HEK293 (cell line): ENCODE results near the gene COG1.

Experiments
- CTCF ChIA-PET: fragments of 350-600 bp; formaldehyde crosslinking; extraction: SDS; loops from one replicate; lab custom pipeline; 2021; ENCODE audit warnings: antibody characterized with exemption; lab: Yijun Ruan, JAX
- POLR2A ChIA-PET: fragments of 300-600 bp; formaldehyde crosslinking; extraction: SDS; loops from one replicate; lab custom pipeline; 2020; ENCODE audit warnings: antibody characterized with exemption, inconsistent platforms; lab: Yijun Ruan, JAX
- H3K27ac ChIP-seq: fragments of 200-500 bp; sonication (Bioruptor generic); 2 replicates; pipeline ENCODE4 v1.5.1; 2014; ENCODE audit warnings: low read depth, low read length, control low read depth, inconsistent platforms; ENCODE audit errors: extremely low read depth
- H3K36me3 ChIP-seq, 2 experiments: fragments of 200-500 bp in 1 of 2; sonication (Bioruptor generic) in 1 of 2; 1 replicate in 1 of 2; 2 replicates in 1 of 2; pipeline ENCODE4 v1.5.1; 2014 to 2017; ENCODE audit warnings: inconsistent platforms in 2 of 2, low read length in 2 of 2; ENCODE audit not compliant: control insufficient read depth in 2 of 2, insufficient read depth in 1 of 2
- H3K4me1 ChIP-seq: fragments of 200-500 bp; sonication (Bioruptor generic); 2 replicates; pipeline ENCODE4 v1.5.1; 2014; ENCODE audit warnings: mild to moderate bottlenecking, low read length, inconsistent platforms; ENCODE audit not compliant: control insufficient read depth, insufficient read depth
- H3K4me3 ChIP-seq: 2 replicates; pipeline ENCODE4 v1.5.1; 2011; ENCODE audit warnings: low read depth, mild to moderate bottlenecking, control low read depth, low read length, moderate library complexity
- H3K9me3 ChIP-seq: fragments of 200-500 bp; sonication (Bioruptor generic); 2 replicates; pipeline ENCODE4 v1.5.1; 2014; ENCODE audit warnings: low read depth, low read length, inconsistent platforms; ENCODE audit not compliant: control insufficient read depth, insufficient read depth
- CTCF ChIP-seq: fragments of 450-650 bp; formaldehyde crosslinking; IDR thresholded peaks from 2 replicates; pipeline ENCODE4 v1.5.1; 2016; ENCODE audit warnings: missing biosample characterization, missing genetic modification characterization
- FEZF1 ChIP-seq: fragments of 450-650 bp; formaldehyde crosslinking; IDR thresholded peaks from 2 replicates; pipeline ENCODE4 v1.5.1; 2016; ENCODE audit warnings: missing biosample characterization, missing genetic modification characterization
- SETDB1 ChIP-seq: IDR thresholded peaks from one replicate; pipeline ENCODE4 v1.6.1; 2017; ENCODE audit warnings: mild to moderate bottlenecking, low read length, moderate library complexity, mixed read lengths; ENCODE audit not compliant: insufficient read length
- SP2 ChIP-seq: fragments of 450-650 bp; formaldehyde crosslinking; IDR thresholded peaks from 2 replicates; pipeline ENCODE4 v1.5.1; 2016; ENCODE audit warnings: missing biosample characterization, missing genetic modification characterization
- ZIC2 ChIP-seq: fragments of 450-650 bp; formaldehyde crosslinking; IDR thresholded peaks from 2 replicates; pipeline ENCODE4 v1.5.1; 2016; ENCODE audit warnings: missing biosample characterization, missing genetic modification characterization
- ZNF16 ChIP-seq: fragments of 450-650 bp; formaldehyde crosslinking; IDR thresholded peaks from 2 replicates; pipeline ENCODE4 v1.5.1; 2016; ENCODE audit warnings: low read depth, missing biosample characterization, missing genetic modification characterization
- ZNF19 ChIP-seq: fragments of 450-650 bp; formaldehyde crosslinking; IDR thresholded peaks from 2 replicates; pipeline ENCODE4; 2016; ENCODE audit warnings: missing biosample characterization, missing genetic modification characterization, low read depth
- ZNF354C ChIP-seq: fragments of 450-650 bp; formaldehyde crosslinking; IDR thresholded peaks from 2 replicates; pipeline ENCODE4 v1.5.1; 2016; ENCODE audit warnings: missing biosample characterization, missing genetic modification characterization, low read depth, borderline replicate concordance
- ZNF394 ChIP-seq: fragments of 450-650 bp; formaldehyde crosslinking; IDR thresholded peaks from 2 replicates; pipeline ENCODE4 v1.5.1; 2016; ENCODE audit warnings: missing biosample characterization, missing genetic modification characterization, mild to moderate bottlenecking, moderate library complexity, borderline replicate concordance
- ZNF423 ChIP-seq: fragments of 450-650 bp; formaldehyde crosslinking; IDR thresholded peaks from 2 replicates; pipeline ENCODE4 v1.5.1; 2016; ENCODE audit warnings: missing biosample characterization, missing genetic modification characterization
- ZNF488 ChIP-seq: fragments of 450-650 bp; formaldehyde crosslinking; IDR thresholded peaks from 2 replicates; pipeline ENCODE4 v1.5.1; 2016; ENCODE audit warnings: missing biosample characterization, missing genetic modification characterization
- ZNF549 ChIP-seq: fragments of 450-650 bp; IDR thresholded peaks from 2 replicates; pipeline ENCODE4 v1.5.1; 2018; ENCODE audit warnings: missing biosample characterization, missing genetic modification characterization, mild to moderate bottlenecking, inconsistent platforms, moderate library complexity
- ZNF596 ChIP-seq: fragments of 450-650 bp; IDR thresholded peaks from 2 replicates; pipeline ENCODE4 v1.5.0; 2018; ENCODE audit warnings: missing biosample characterization, mild to moderate bottlenecking, missing genetic modification characterization, moderate library complexity
- ZNF623 ChIP-seq: fragments of 450-650 bp; formaldehyde crosslinking; IDR thresholded peaks from 2 replicates; pipeline ENCODE4 v1.5.1; 2016; ENCODE audit warnings: missing biosample characterization, missing genetic modification characterization
- ZNF629 ChIP-seq: fragments of 450-650 bp; formaldehyde crosslinking; IDR thresholded peaks from 2 replicates; pipeline ENCODE4 v1.5.1; 2017; ENCODE audit warnings: missing biosample characterization, missing genetic modification characterization
- ZNF654 ChIP-seq: fragments of 450-650 bp; formaldehyde crosslinking; IDR thresholded peaks from 2 replicates; pipeline ENCODE4 v1.5.1; 2016; ENCODE audit warnings: low read depth, missing biosample characterization, missing genetic modification characterization
- ZNF658 ChIP-seq: fragments of 450-650 bp; formaldehyde crosslinking; IDR thresholded peaks from 2 replicates; pipeline ENCODE4; 2016; ENCODE audit warnings: missing biosample characterization, missing genetic modification characterization
- ZNF660 ChIP-seq: fragments of 450-650 bp; IDR thresholded peaks from 2 replicates; pipeline ENCODE4 v1.5.1; 2018; ENCODE audit warnings: missing biosample characterization, mild to moderate bottlenecking, missing genetic modification characterization
- ZNF747 ChIP-seq: fragments of 450-650 bp; formaldehyde crosslinking; IDR thresholded peaks from 2 replicates; pipeline ENCODE4 v1.5.1; 2016; ENCODE audit warnings: missing biosample characterization, missing genetic modification characterization
- ZNF837 ChIP-seq: fragments of 450-650 bp; formaldehyde crosslinking; IDR thresholded peaks from 2 replicates; pipeline ENCODE4 v1.5.1; 2016; ENCODE audit warnings: missing biosample characterization, missing genetic modification characterization
- TF ChIP-seq, protein P1 (sequence below): fragments of 450-650 bp; formaldehyde crosslinking; IDR thresholded peaks from 2 replicates; pipeline ENCODE4 v1.5.1; 2016; ENCODE audit warnings: missing biosample characterization, missing genetic modification characterization, borderline replicate concordance
- TF ChIP-seq, protein P2 (sequence below): fragments of 450-650 bp; formaldehyde crosslinking; IDR thresholded peaks from 2 replicates; pipeline ENCODE4 v1.5.1; 2017; ENCODE audit warnings: missing biosample characterization, missing genetic modification characterization

The COG1 gene

GRCh38 chr17:73200476-73200875 lies 7.6 kb downstream of the COG1 start:
- peaks cover 54 to 96% of the 10 kb centered on the region in 2 experiments for H3K36me3 ChIP-seq
- ChIA-PET POLR2A (interaction anchor here (1.4 kb wide), 1 partner anchor 22 kb away, joined by 3 read pairs; no protein-coding TSS in a partner anchor), CTCF (interaction anchor here (1.6 kb wide), 1 partner anchor 9 kb away, joined by 8 read pairs; the partner anchor contains the start of gene COG1)
- no peak for TF ChIP-seq SETDB1
- TF ChIP-seq ZNF629 (tag by site-specific recombination) = no peak
- no peaks in the 10 kb centered on the region; the same call in 1 of the 2 replicates for H3K4me1 ChIP-seq
- no peaks in the 10 kb centered on the region for H3K9me3 ChIP-seq
- H3K27ac ChIP-seq = no peak overlapping the region
- no peak overlapping the region for H3K4me3 ChIP-seq

DNA sequence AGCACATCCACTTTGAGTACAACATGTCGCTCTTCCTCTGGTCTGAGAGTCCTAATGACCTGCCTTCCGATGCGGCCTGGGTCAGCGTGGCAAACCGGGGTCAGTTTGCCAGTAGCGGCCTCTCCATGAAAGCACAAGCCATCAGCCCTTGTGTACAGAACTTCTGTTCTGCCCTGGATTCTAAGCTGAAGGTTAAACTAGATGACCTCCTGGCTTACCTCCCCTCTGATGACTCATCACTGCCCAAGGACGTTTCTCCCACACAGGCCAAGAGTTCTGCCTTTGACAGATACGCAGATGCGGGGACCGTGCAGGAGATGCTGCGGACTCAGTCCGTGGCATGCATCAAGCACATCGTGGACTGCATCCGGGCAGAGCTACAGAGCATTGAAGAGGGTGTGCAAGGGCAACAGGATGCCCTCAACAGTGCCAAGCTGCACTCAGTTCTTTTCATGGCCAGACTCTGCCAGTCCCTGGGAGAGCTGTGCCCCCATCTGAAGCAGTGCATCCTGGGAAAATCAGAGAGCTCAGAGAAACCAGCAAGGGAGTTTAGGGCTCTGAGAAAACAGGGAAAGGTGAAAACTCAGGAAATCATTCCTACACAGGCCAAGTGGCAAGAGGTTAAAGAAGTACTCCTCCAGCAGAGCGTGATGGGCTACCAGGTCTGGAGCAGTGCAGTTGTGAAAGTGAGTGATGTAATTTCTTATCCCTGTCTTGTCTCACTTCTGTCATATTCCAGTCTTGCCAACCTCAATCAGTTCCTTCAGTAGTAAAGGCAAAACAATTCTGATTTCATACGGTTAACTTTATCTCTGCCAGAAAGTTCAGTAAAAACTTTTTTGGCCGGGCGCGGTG lies 8.6 kb downstream of the COG1 start:
- TF ChIP-seq ZNF654 (tag by site-specific recombination) (no peak), ZNF747 (tag by site-specific recombination) (no peak), ZNF394 (tag by site-specific recombination) (no peak), ZNF423 (tag by site-specific recombination) (no peak), ZIC2 (tag by site-specific recombination) (no peak), ZNF488 (tag by site-specific recombination) (no peak), ZNF660 (no peak)
- TF ChIP-seq, protein P1, sequence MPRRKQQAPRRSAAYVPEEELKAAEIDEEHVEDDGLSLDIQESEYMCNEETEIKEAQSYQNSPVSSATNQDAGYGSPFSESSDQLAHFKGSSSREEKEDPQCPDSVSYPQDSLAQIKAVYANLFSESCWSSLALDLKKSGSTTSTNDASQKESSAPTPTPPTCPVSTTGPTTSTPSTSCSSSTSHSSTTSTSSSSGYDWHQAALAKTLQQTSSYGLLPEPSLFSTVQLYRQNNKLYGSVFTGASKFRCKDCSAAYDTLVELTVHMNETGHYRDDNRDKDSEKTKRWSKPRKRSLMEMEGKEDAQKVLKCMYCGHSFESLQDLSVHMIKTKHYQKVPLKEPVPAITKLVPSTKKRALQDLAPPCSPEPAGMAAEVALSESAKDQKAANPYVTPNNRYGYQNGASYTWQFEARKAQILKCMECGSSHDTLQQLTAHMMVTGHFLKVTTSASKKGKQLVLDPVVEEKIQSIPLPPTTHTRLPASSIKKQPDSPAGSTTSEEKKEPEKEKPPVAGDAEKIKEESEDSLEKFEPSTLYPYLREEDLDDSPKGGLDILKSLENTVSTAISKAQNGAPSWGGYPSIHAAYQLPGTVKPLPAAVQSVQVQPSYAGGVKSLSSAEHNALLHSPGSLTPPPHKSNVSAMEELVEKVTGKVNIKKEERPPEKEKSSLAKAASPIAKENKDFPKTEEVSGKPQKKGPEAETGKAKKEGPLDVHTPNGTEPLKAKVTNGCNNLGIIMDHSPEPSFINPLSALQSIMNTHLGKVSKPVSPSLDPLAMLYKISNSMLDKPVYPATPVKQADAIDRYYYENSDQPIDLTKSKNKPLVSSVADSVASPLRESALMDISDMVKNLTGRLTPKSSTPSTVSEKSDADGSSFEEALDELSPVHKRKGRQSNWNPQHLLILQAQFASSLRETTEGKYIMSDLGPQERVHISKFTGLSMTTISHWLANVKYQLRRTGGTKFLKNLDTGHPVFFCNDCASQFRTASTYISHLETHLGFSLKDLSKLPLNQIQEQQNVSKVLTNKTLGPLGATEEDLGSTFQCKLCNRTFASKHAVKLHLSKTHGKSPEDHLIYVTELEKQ (tag by site-specific recombination) = no peak
- TF ChIP-seq, protein P2, sequence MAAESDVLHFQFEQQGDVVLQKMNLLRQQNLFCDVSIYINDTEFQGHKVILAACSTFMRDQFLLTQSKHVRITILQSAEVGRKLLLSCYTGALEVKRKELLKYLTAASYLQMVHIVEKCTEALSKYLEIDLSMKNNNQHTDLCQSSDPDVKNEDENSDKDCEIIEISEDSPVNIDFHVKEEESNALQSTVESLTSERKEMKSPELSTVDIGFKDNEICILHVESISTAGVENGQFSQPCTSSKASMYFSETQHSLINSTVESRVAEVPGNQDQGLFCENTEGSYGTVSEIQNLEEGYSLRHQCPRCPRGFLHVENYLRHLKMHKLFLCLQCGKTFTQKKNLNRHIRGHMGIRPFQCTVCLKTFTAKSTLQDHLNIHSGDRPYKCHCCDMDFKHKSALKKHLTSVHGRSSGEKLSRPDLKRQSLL (tag by site-specific recombination) = no peak
- TF ChIP-seq, all 188 proteins: peak for 0
- no peaks in the 10 kb centered on the region; the same call in 1 of the 2 replicates for H3K4me1 ChIP-seq
- H3K36me3 ChIP-seq = peaks cover 63 to 100% of the 10 kb centered on the region in 2 experiments
- POLR2A ChIA-PET = interaction anchor here (1.4 kb wide), 1 partner anchor 21 kb away, joined by 3 read pairs; no protein-coding TSS in a partner anchor
- no peaks in the 10 kb centered on the region for H3K9me3 ChIP-seq
- H3K4me3 ChIP-seq = no peak overlapping the region
- CTCF ChIA-PET = interaction anchor here (0.8 to 1.6 kb wide), 4 partner anchors 10 to 474 kb away, joined by 3 to 8 read pairs (median 6); partner anchors contain the start of gene COG1
- no peak overlapping the region for H3K27ac ChIP-seq

DNA sequence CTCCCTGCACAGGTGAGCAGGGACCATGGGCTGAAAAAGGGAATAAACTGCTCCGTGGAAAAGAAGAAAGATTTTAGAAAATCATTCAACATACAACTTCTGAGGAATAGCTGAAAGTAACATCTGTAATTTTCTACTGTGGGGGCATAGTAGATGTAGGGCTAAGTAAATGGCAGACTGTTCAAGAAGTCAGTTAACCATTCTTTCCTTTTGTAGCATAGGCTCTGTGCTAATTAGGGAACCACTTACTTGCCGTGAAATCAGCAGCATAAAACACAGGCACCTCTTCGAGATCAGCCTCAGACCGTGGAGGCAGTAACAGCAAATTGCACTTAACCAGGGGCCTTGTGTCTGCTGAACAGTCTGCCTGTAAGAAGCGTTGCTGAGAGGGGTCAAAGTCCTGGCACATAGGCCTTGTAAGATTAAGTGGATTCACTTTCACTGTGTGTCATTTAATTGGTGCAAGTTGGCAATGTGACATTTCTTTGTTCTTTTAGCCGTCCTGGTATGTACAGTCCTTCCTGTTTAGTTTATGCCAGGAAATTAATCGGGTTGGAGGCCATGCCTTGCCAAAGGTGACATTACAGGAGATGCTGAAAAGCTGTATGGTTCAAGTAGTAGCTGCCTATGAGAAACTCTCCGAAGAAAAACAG lies 10.4 kb downstream of the COG1 start:
- ChIA-PET POLR2A (no interaction called here), CTCF (interaction anchor here (0.9 to 1.3 kb wide), 5 partner anchors 11 to 643 kb away, joined by 3 to 5 read pairs (median 3); no protein-coding TSS in a partner anchor)
- no peak for TF ChIP-seq CTCF (tag by site-specific recombination)
- TF ChIP-seq ZNF623 (tag by site-specific recombination) = no peak
- no peak for TF ChIP-seq ZNF658 (tag by site-specific recombination)
- TF ChIP-seq ZNF354C = no peak
- TF ChIP-seq ZNF549 (tag by site-specific recombination) = no peak
- TF ChIP-seq ZNF16 = no peak
- TF ChIP-seq ZNF837 = no peak
- TF ChIP-seq ZNF596 (tag by site-specific recombination) = no peak
- TF ChIP-seq ZNF19 = no peak
- no peak for TF ChIP-seq SP2
- TF ChIP-seq FEZF1 (tag by site-specific recombination) = no peak

More for the DNA sequence above, 10.4 kb downstream of the COG1 start:
- no peak overlapping the region for H3K27ac ChIP-seq
- H3K36me3 ChIP-seq = peaks cover 63 to 100% of the 10 kb centered on the region in 2 experiments
- H3K4me1 ChIP-seq = no peaks in the 10 kb centered on the region
- no peak overlapping the region for H3K4me3 ChIP-seq
- H3K9me3 ChIP-seq = no peaks in the 10 kb centered on the region
